Right atrium auricular region (tissue), 2 donors: ENCODE results near the gene GMCL1. TPM values are rescaled to one million over a fixed set of nuclear protein-coding genes. Genes with fewer than 3 reads are reported as not detected.
A peak's percentile ranks its signal among the peaks of the same experiment; 100 is the strongest.

Source experiments
- DNase-seq: peaks from one replicate; pipeline ENCODE4 v3.0.0-alpha.2; 2019; ENCODE audit warnings: low spot score
- H3K27ac ChIP-seq, 2 donors: fragments of 200-600 bp; sonication (generic); 1 replicate in 1 of 2; 2 replicates in 1 of 2; pipeline ENCODE4 v1.5.1; 2016 to 2019
- H3K27me3 ChIP-seq, 2 donors: fragments of 200-600 bp; sonication (generic); one replicate each; pipeline versions ENCODE4 v1.5.1 to v1.6.0; 2017 to 2019
- H3K36me3 ChIP-seq: fragments of 200-600 bp; sonication (generic); one replicate; pipeline ENCODE4 v1.5.1; 2016
- H3K4me1 ChIP-seq, 2 donors: fragments of 200-600 bp; sonication (generic); one replicate each; pipeline versions ENCODE4 v1.5.1 to v1.6.0; 2017 to 2019
- H3K4me3 ChIP-seq, 2 donors: fragments of 200-600 bp; sonication (generic); 1 replicate in 1 of 2; 2 replicates in 1 of 2; pipeline ENCODE4 v1.5.1; 2017 to 2019; ENCODE audit warnings: mild to moderate bottlenecking in 1 of 2, moderate library complexity in 1 of 2
- H3K9me3 ChIP-seq, 2 donors: fragments of 200-600 bp; sonication (generic); one replicate each; pipeline ENCODE4 v1.5.1; 2019
- CTCF ChIP-seq, 2 donors: fragments of 200-600 bp; sonication (generic); IDR thresholded peaks; one replicate each; pipeline ENCODE4 v1.5.1; 2019; ENCODE audit warnings: antibody characterized with exemption in 2 of 2
- total RNA-seq, 2 donors: library from RNA; depleted of rRNA; stranded (reverse); fragments of >200 nt; gene quantifications; one replicate each; pipeline ENCODE4 v1.1.0, GENCODE V29; 2016

GMCL1 gene
- 1 to 10 TPM; 5.4 to 7.2 TPM for total RNA-seq

GRCh38 chr2:69829256-69830044, at the start of gene GMCL1:
TSS of gene GMCL1 (plus strand) at chr2:69829660. CDS start at chr2:69829893, 233 bp downstream.
- peak; percentile 97 for DNase-seq
- no peaks in the 10 kb centered on the region for H3K36me3 ChIP-seq
- H3K27ac ChIP-seq: peak within 1 kb of the TSS; percentile 93
- no peaks in the 10 kb centered on the region for H3K27me3 ChIP-seq
- no peaks in the 10 kb centered on the region for H3K9me3 ChIP-seq
- peak within 1 kb of the TSS; percentile 95 to 99 for H3K4me3 ChIP-seq
- H3K4me1 ChIP-seq: peaks cover 0 to 19% of the 10 kb centered on the region in 2 donors
- TF ChIP-seq CTCF (IDR thresholded peaks at IDR 0.05): peak in 1 of 2 donors; percentile 40

- Histone ChIP-seq H3K27me3 (no peaks in the 10 kb centered on the region), H3K4me3 (no peak overlapping the region), H3K27ac (no peak overlapping the region), H3K9me3 (no peaks in the 10 kb centered on the region), H3K36me3 (no peaks in the 10 kb centered on the region), H3K4me1 (no peaks in the 10 kb centered on the region)
- no peak for TF ChIP-seq CTCF (IDR thresholded peaks at IDR 0.05)
- peak; percentile 47 for DNase-seq
These were observed 48.5 kb upstream of the GMCL1 start for GRCh38 chr2:69780921-69781320.

- TF ChIP-seq CTCF (IDR thresholded peaks at IDR 0.05): no peak
- Histone ChIP-seq H3K36me3 (no peaks in the 10 kb centered on the region), H3K27me3 (no peaks in the 10 kb centered on the region), H3K27ac (no peak overlapping the region), H3K4me3 (no peak overlapping the region), H3K9me3 (no peaks in the 10 kb centered on the region), H3K4me1 (no peaks in the 10 kb centered on the region)
- peak; percentile 23 for DNase-seq
These were observed 47.9 kb upstream of the GMCL1 start for GRCh38 chr2:69781321-69782248.

GRCh38 chr2:69784228-69784627, 45.2 kb upstream of the GMCL1 start:
- Histone ChIP-seq H3K4me1 (peaks cover 0 to 5% of the 10 kb centered on the region in 2 donors), H3K36me3 (peaks cover 6% of the 10 kb centered on the region), H3K27me3 (no peaks in the 10 kb centered on the region), H3K4me3 (no peak overlapping the region), H3K9me3 (no peaks in the 10 kb centered on the region), H3K27ac (no peak overlapping the region)
- TF ChIP-seq CTCF (IDR thresholded peaks at IDR 0.05): no peak
- DNase-seq: no peak

GRCh38 chr2:69785358-69785757, 44.1 kb upstream of the GMCL1 start:
- no peaks in the 10 kb centered on the region for H3K9me3 ChIP-seq
- H3K4me3 ChIP-seq: no peak overlapping the region
- no peaks in the 10 kb centered on the region for H3K27me3 ChIP-seq
- DNase-seq: no peak
- H3K27ac ChIP-seq: no peak overlapping the region
- H3K4me1 ChIP-seq: peaks cover 0 to 17% of the 10 kb centered on the region in 2 donors
- no peak for TF ChIP-seq CTCF (IDR thresholded peaks at IDR 0.05)
- peaks cover 6% of the 10 kb centered on the region for H3K36me3 ChIP-seq
